Measurements from ENCODE around the gene RB1. TPM values are rescaled to one million over a fixed set of nuclear protein-coding genes. Genes with fewer than 3 reads are reported as not detected.

Gene RB1
- polyA plus RNA-seq, 1 donor from 2014 or later, result 29.5 TPM

GRCh38 chr13:48508011-48508410 is 204.5 kb downstream of the RB1 start:
- H3K36me3 ChIP-seq (ENCODE audit: insufficient read depth, low read length), result no peaks in the 10 kb centered on the region
- H3K9ac ChIP-seq (ENCODE audit: low read length), result no peak overlapping the region
- TF ChIP-seq CTCF (IDR thresholded peaks at IDR 0.05; ENCODE audit: poor library complexity, severe bottlenecking) (no peak), EP300 (conservative IDR thresholded peaks at IDR 0.05; ENCODE audit: poor library complexity, severe bottlenecking) (no peak)
- no peaks in the 10 kb centered on the region for H3K9me2 ChIP-seq (ENCODE audit: insufficient read depth, low read length)
- no peaks in the 10 kb centered on the region for H3K9me3 ChIP-seq (ENCODE audit: low read length)
- H3K79me2 ChIP-seq (replicated peaks; ENCODE audit: insufficient read depth, low read length), result no peaks in the 10 kb centered on the region
- H3F3A ChIP-seq (ENCODE audit: insufficient read depth, low read length, poor library complexity, severe bottlenecking), result no peaks in the 10 kb centered on the region
- H2AFZ ChIP-seq (ENCODE audit: low read depth, low read length), result no peak overlapping the region
- no peak overlapping the region for H3K4me2 ChIP-seq (ENCODE audit: low read length)
- H3K27me3 ChIP-seq (ENCODE audit: insufficient read depth, low read depth, low read length), result no peaks in the 10 kb centered on the region
- no peak overlapping the region for H3K27ac ChIP-seq (ENCODE audit: low read length)
- no peak overlapping the region for H3K4me3 ChIP-seq (ENCODE audit: low read length)
- H4K20me1 ChIP-seq (ENCODE audit: insufficient read depth), result no peaks in the 10 kb centered on the region

GRCh38 chr13:48510698-48511097 is 207.1 kb downstream of the RB1 start:
- Histone ChIP-seq H3K9ac (ENCODE audit: low read length) (no peak overlapping the region), H3K79me2 (replicated peaks; ENCODE audit: insufficient read depth, low read length) (no peaks in the 10 kb centered on the region), H3F3A (ENCODE audit: insufficient read depth, low read length, poor library complexity, severe bottlenecking) (no peaks in the 10 kb centered on the region), H2AFZ (ENCODE audit: low read depth, low read length) (no peak overlapping the region), H3K4me3 (ENCODE audit: low read length) (no peak overlapping the region), H3K27me3 (ENCODE audit: insufficient read depth, low read depth, low read length) (no peaks in the 10 kb centered on the region), H3K9me3 (ENCODE audit: low read length) (no peaks in the 10 kb centered on the region), H3K36me3 (ENCODE audit: insufficient read depth, low read length) (no peaks in the 10 kb centered on the region), H3K27ac (ENCODE audit: low read length) (no peak overlapping the region), H4K20me1 (ENCODE audit: insufficient read depth) (no peaks in the 10 kb centered on the region), H3K9me2 (ENCODE audit: insufficient read depth, low read length) (no peaks in the 10 kb centered on the region), H3K4me2 (ENCODE audit: low read length) (no peak overlapping the region)
- TF ChIP-seq MXI1 (conservative IDR thresholded peaks at IDR 0.05; ENCODE audit: poor library complexity, severe bottlenecking) (no peak), SMC3 (conservative IDR thresholded peaks at IDR 0.05; ENCODE audit: poor library complexity) (no peak), EP300 (conservative IDR thresholded peaks at IDR 0.05; ENCODE audit: poor library complexity, severe bottlenecking) (no peak), REST (IDR thresholded peaks at IDR 0.05; ENCODE audit: borderline replicate concordance) (no peak), TAF1 (IDR thresholded peaks at IDR 0.05; ENCODE audit: low read depth) (no peak), POLR2AphosphoS5 (IDR thresholded peaks at IDR 0.05) (no peak), RAD21 (conservative IDR thresholded peaks at IDR 0.05) (no peak), EZH2 (IDR thresholded peaks at IDR 0.05; ENCODE audit: borderline replicate concordance, insufficient read depth, low read length, poor library complexity, severe bottlenecking) (no peak), CTCF (IDR thresholded peaks at IDR 0.05; ENCODE audit: poor library complexity, severe bottlenecking) (no peak)

All from neural cell (in vitro differentiated cells).